GM12801 (cell line): ENCODE data around the gene MTARC2.

ENCODE experiments used
- TF ChIP-seq, protein P1 (sequence below): IDR thresholded peaks from one replicate; pipeline ENCODE4 v1.5.1; 2011; ENCODE audit warnings: control low read depth; ENCODE audit not compliant: insufficient read length; ENCODE audit errors: extremely low read depth

Gene MTARC2

DNA sequence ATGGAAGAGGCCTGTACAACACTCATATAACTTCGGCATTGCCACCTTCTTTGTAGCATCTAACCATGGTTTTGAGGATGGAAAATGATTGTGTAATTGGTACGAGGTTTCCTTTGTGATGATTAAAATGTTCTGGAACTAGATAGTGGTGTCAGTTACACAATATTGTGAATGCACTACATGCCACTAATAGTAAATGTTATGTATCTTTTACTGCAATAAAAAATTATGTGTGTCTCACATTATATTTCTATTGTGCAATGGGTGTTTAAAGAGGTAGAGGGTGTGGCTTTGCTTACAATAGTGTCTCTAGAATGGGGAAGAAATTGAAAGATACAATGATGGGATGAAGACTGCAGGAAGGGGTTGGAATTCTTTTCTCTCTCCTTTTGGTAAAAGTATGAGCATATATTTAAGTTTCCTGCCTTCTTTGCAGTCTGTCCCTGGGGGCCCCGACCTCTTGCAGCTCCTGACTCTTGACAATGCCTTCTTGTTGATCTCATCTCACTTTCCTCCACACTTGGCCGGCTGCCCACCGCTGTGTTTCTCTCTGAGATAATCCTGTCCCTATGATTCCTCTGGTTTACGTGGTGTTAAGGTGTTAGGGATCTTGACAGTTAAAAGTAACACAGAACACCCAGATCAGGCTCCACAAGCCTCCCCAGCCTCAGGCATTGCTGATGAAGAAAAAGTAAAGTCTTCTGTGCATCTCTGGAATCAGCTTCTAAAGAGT, 77.9 kb downstream of the MTARC2 start:
- TF ChIP-seq, protein P1, sequence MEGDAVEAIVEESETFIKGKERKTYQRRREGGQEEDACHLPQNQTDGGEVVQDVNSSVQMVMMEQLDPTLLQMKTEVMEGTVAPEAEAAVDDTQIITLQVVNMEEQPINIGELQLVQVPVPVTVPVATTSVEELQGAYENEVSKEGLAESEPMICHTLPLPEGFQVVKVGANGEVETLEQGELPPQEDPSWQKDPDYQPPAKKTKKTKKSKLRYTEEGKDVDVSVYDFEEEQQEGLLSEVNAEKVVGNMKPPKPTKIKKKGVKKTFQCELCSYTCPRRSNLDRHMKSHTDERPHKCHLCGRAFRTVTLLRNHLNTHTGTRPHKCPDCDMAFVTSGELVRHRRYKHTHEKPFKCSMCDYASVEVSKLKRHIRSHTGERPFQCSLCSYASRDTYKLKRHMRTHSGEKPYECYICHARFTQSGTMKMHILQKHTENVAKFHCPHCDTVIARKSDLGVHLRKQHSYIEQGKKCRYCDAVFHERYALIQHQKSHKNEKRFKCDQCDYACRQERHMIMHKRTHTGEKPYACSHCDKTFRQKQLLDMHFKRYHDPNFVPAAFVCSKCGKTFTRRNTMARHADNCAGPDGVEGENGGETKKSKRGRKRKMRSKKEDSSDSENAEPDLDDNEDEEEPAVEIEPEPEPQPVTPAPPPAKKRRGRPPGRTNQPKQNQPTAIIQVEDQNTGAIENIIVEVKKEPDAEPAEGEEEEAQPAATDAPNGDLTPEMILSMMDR: no peak

DNA sequence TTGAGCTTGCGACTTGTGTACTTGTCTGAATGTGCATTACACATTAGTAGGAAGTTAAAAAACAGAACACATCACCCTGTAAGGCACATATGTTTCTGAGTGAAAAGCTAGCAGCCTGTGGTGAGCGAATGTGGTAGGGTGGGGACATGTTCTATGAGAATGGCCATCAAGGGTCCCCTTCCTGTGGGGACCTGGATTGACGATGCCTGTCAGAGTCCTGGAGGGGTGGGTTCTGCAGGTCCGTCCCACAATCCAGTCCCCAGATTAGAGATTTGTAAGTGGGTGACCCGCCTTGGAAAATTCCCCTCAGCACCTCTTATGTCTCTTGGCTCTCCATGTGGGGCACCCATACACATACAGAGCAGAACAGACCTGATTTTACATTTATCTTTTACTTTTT, 78.6 kb downstream of the MTARC2 start:
- TF ChIP-seq, protein P1: no peak

DNA sequence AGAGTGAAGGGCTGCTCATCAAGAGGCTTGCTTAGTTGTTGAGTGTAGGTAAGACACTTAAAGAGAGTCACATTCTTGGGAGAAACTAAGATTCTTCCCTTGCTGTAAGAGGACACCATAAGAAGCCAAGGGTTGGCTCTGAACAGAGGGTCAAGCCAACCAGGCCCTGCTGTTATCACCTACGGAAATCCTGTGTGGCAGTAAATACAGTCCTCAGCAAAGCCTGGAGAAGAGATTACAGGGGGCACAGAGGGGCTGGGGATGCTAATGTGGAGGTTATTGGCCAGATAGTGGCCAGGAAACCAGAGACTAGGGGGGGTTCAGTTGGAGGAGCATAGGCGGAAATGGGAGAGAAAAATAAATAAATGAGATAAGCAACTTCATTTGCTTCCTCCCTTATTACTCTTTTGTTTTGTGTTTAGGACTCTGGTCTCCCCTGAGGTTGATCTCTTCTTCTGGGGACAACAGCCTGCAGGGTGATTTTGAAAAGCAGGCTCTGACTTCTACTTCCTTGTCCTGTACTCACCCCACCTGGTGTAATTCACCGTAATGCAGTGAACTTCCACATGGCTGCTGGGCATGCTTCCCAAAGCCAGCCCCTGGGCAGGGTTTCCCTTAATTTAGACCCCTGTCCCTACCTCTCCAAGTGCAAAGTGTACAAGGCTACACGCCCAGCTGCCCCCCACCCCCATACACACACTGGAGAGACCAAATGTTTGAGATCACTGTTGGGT, 79.5 kb downstream of the MTARC2 start:
- TF ChIP-seq, protein P1: no peak

DNA sequence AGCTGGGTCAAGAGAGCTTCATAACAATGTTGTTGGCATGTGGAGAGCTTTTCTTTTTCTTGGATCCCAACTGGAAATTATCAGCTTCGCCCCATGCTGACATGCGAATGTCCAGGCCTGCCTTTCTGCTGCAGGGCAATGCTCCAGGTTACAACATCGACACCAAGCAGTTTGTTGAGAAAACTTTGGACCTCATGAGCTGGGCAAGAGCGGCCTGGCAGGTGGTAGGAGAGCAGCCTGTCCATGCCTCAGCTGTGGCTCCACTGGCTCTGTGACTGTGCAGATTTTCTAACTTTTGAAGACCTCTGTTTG, 80.0 kb downstream of the MTARC2 start:
- TF ChIP-seq, protein P1: no peak

- TF ChIP-seq, protein P1: no peak
These were observed 80.9 kb downstream of the MTARC2 start for GRCh38 chr1:220828950-220829586.

- TF ChIP-seq, protein P1: no peak
These were observed 85.3 kb downstream of the MTARC2 start for GRCh38 chr1:220833436-220833835.
